GM12872 (cell line): Measurements from ENCODE around the gene WDR82.

Source experiments
- TF ChIP-seq, protein P1 (sequence below): IDR thresholded peaks from 3 replicates; pipeline ENCODE4 v1.5.1; 2011; ENCODE audit warnings: low read depth, mild to moderate bottlenecking, low read length, moderate library complexity; ENCODE audit not compliant: insufficient read depth

Gene WDR82

DNA sequence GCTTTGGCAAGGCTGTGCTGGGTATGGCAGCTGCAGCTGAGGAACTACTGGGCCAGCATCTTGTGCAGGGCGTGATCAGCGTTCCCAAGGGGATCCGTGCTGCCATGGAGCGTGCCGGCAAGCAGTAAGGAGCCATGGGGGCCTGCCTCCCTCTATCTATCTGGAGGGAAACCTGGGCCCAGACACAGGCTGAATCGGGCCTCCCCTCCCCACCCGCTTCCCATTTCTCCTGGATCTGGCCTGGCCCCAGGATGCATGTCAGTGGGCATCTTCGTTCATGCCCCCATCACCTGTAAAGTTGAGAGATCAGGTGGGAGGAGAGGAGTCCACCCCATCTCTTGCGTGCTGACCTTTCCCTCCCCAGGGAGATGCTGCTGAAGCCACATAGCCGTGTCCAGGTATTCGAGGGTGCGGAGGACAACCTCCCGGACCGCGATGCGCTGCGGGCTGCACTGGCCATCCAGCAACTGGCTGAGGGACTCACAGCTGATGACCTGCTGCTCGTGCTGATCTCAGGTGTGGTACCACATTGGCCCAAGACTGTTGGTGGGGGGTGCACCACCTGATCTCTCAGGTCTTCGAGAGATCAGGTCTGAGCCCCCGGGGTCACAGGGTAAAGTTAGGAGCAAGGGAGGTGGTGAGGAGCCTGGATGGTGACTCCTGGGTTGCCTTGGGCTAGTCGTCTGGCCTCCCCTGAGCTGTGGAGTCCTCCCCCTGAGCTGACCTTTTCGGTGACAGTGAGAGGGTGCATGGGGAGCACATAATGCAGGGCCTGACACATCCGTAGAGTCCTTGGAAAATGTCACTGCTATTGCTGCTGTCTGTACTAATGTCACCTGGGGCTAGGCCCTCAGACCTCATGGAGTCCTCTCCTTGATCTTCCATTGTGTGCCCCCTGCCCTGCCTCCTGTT, 12.4 kb upstream of the WDR82 start:
- TF ChIP-seq, protein P1, sequence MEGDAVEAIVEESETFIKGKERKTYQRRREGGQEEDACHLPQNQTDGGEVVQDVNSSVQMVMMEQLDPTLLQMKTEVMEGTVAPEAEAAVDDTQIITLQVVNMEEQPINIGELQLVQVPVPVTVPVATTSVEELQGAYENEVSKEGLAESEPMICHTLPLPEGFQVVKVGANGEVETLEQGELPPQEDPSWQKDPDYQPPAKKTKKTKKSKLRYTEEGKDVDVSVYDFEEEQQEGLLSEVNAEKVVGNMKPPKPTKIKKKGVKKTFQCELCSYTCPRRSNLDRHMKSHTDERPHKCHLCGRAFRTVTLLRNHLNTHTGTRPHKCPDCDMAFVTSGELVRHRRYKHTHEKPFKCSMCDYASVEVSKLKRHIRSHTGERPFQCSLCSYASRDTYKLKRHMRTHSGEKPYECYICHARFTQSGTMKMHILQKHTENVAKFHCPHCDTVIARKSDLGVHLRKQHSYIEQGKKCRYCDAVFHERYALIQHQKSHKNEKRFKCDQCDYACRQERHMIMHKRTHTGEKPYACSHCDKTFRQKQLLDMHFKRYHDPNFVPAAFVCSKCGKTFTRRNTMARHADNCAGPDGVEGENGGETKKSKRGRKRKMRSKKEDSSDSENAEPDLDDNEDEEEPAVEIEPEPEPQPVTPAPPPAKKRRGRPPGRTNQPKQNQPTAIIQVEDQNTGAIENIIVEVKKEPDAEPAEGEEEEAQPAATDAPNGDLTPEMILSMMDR, result no peak

DNA sequence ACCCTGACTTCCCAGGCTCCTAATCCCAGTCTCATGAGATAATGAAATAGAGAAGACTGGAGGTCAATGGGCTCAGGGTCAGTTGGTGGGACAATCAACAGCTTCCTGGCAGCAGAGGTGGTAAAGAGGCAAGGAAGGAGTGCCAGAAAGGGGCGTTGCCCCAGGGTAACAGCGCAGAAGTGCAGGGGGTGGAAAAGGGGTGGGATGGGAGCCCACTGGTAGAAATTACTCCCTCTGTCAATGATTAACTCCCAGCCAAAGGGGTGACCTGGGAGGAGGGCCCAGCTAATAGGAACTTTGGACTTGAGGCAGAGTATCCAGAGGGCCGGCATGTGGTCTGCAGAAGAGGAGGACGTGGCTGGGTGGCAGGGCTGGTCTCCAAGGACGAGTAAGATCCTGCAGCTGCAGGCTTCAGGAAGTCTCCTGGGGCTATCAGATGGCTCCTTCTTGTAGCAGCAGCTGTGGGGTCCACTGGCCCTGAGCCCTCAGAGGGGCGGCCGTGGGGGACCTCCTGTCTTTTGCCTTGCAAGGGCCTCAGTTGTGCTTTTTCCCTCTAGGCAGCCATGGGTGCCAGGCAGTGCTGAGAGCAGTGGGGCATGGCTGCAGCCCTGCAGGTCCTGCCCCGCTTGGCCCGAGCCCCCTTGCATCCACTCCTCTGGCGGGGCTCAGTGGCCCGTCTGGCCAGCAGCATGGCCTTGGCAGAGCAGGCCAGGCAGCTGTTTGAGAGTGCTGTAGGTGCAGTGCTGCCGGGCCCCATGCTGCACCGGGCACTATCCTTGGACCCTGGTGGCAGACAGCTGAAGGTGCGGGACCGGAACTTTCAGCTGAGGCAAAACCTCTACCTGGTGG, 11.5 kb upstream of the WDR82 start:
- TF ChIP-seq, protein P1, result no peak; the same call in 2 of the 3 replicates

DNA sequence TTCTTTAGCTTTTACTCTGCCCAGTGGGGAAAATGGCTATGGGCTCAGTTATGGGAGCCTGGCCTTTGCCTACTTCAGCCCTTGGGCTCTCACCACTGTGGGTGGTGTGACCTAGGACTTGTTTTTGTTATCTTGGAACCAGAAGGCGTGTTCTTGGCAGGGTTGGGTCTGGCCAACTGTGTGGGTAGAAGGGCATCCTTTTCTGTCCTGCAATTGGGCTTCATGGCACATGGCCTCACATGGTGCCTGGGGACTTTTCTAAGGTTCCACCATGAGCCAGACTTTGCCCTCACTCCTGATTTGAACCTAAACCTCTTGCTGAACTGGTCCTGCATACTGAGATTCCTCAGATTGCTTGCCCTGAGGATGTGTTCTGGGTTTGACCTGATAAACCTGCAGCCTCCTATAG, 10.9 kb upstream of the WDR82 start:
- TF ChIP-seq, protein P1, result no peak

DNA sequence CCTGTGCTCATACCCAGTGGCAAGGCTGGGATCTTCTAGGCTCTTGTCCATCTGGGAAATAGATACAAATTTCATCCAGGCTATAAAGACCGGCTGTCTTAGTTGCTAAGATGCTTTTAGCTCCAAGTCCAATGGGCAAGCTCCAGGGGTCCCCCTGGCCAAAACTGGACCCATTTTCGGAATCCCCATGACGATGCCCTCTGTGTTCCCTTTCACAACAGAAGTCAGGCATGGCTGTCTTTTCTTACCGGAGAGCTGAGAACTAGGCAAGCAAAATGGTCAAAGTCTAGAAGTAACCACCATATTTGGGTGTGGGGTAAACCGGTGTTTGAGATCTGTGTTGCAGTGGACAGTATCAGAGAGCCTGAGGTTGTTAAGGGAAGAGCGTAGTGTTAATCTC, 10.2 kb upstream of the WDR82 start:
- TF ChIP-seq, protein P1, result no peak

DNA sequence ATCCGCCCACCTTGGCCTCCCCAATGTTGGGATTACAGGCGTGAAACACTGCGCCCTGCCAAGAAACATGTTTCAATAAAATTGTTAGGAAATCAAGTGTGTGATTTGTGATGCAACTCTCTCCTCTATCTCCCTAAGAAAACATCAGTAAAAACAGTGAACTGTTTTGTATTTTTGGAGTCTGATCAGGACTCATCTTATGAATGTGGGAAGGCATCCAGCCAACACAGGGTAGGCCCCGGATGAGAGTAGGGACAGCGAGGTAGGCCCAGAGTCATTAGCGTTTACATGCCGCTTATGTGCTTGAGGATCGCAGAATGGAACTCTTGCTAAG, 8.3 kb upstream of the WDR82 start:
- TF ChIP-seq, protein P1, result no peak

DNA sequence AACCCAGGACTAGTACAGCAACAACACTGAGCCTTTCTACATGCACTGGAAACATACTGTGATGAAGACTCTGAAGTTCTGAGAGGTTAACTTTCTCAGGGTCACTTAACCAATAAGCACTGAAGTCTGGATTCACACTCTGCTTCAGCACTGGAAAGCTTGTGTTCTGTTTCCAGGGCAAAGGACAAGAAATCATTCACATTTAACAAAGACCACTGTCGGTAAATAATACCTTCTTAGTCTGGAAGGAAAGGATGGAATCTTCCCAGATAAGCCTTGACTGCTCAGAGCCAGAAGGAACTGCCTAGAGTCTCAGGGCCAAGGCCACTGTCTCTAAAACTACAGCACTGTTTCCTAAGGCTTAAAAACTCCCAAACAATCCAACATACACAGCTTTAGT, 4.9 kb upstream of the WDR82 start:
- TF ChIP-seq, protein P1, result no peak
